Activated naive CD4-positive, alpha-beta T cell treated with anti-CD3 and anti-CD28 coated beads, Interleukin-2, amount 50 U/mL, for 16 hours (primary cell): ENCODE measurements around the gene JAK3.
"Not testable (repeated sequence)": the region's sequence is repeated elsewhere in the genome, so short reads cannot be mapped to it uniquely, and the experiment has no call there.

ENCODE experiments used
- DNase-seq: peaks from one replicate; pipeline ENCODE4 v3.0.0-alpha.2; 2020

Gene JAK3

GRCh38 chr19:17847538-17848366 lies at the start of gene JAK3:
Gene JAK3 (minus strand): TSS chr19:17847982. CDS start chr19:17844417, 3,565 bp downstream.
- peak; percentile 89 for DNase-seq

GRCh38 chr19:17893766-17894165 lies 46.0 kb upstream of the JAK3 start:
- no peak for DNase-seq

GRCh38 chr19:17889609-17890214 lies 41.9 kb upstream of the JAK3 start:
- no peak for DNase-seq

GRCh38 chr19:17888260-17888659 lies 40.5 kb upstream of the JAK3 start:
- DNase-seq = no peak

- not testable (repeated sequence) for DNase-seq
These were observed 39.4 kb upstream of the JAK3 start for GRCh38 chr19:17887221-17887620.

GRCh38 chr19:17886515-17886914 lies 38.7 kb upstream of the JAK3 start:
- no peak for DNase-seq

- no peak for DNase-seq
These were observed 36.0 kb upstream of the JAK3 start for GRCh38 chr19:17883627-17884410.

GRCh38 chr19:17881701-17882100 lies 33.9 kb upstream of the JAK3 start:
- DNase-seq = no peak

GRCh38 chr19:17879466-17879865 lies 31.7 kb upstream of the JAK3 start:
- DNase-seq = no peak

- DNase-seq = no peak
These were observed 29.9 kb upstream of the JAK3 start for GRCh38 chr19:17877696-17878095.

GRCh38 chr19:17874758-17875135 lies 27.0 kb upstream of the JAK3 start:
- no peak for DNase-seq

- DNase-seq = peak; percentile 77
These were observed 26.3 kb upstream of the JAK3 start for GRCh38 chr19:17873786-17874757.

- DNase-seq = peak; percentile 59
These were observed 24.6 kb upstream of the JAK3 start for GRCh38 chr19:17872251-17873001.

- peak; percentile 30 for DNase-seq
These were observed 24.1 kb upstream of the JAK3 start, which contains the start of gene SLC5A5 for GRCh38 chr19:17871878-17872250. Gene SLC5A5 (plus strand): TSS chr19:17871945. CDS start chr19:17872320, 375 bp downstream.

GRCh38 chr19:17871032-17871877 lies 23.5 kb upstream of the JAK3 start:
- DNase-seq = no peak

GRCh38 chr19:17869114-17869608 lies 21.4 kb upstream of the JAK3 start:
- DNase-seq = no peak

- DNase-seq = no peak
These were observed 20.9 kb upstream of the JAK3 start for GRCh38 chr19:17868669-17869068.

GRCh38 chr19:17866964-17867486 lies 19.2 kb upstream of the JAK3 start:
- peak; percentile 29 for DNase-seq

GRCh38 chr19:17866312-17866963 lies 18.7 kb upstream of the JAK3 start:
- DNase-seq = no peak
